OCI-LY7 (cell line): ENCODE results near the gene BPIFB6.

Source experiments
- CTCF ChIP-seq: fragments of 200-600 bp; sonication (generic); conservative IDR thresholded peaks from 2 replicates; pipeline ENCODE4 v1.5.1; 2014; ENCODE audit warnings: mild to moderate bottlenecking, antibody characterized with exemption, low read length, moderate library complexity, mixed read lengths
- EZH2phosphoT487 ChIP-seq: fragments of 200-600 bp; sonication (generic); IDR thresholded peaks from 2 replicates; pipeline ENCODE4 v1.6.1; 2018; ENCODE audit warnings: low read depth, borderline replicate concordance, mild to moderate bottlenecking, mixed run types, antibody characterized with exemption, low read length, moderate library complexity, mixed read lengths

DNA sequence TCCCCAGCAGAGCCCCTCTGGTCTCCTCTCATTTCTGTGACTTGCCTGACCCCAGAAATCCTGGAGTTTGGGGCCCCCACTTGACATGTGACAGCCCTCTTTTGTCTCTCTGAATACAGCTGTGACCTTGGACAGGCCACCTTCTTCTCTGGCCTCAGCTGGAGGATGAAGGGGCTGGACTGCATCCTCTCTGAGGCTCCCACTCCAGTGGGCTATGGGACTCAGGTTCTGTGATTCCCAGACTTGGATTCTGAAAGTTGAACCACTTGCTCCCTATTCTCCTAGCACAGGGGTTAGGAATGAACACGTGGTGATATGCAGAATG lies 31.3 kb downstream of the BPIFB6 start:
- TF ChIP-seq CTCF: no peak
- no peak for TF ChIP-seq EZH2phosphoT487
